GM19043 (cell line): Measurements from ENCODE around the gene IMMT.
"Not testable (repeated sequence)": the region's sequence is repeated elsewhere in the genome, so short reads cannot be mapped to it uniquely, and the experiment has no call there.

Source experiments
- ATAC-seq: cut with Tn5 transposase; IDR thresholded peaks from one replicate; pipeline ENCODE4 v1.9.1; 2021; ENCODE audit warnings: low read depth; ENCODE audit not compliant: unreplicated experiment

Gene IMMT

DNA sequence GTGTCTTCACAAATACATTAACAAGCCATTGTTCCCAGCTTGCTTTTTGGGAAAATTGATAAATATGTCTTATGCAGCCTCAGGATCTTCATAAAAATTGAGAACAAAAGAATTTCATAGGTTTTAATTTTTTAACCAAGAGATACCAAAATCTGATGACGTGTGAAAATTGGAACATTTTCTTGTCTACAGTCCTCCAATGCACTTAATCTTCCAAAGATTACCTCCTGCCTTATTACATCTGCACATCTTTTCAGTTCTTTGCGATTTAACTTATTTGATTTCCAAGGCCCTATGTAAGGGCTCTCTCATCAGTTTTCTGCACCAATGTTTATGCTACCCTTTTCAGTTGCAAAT is 7.1 kb upstream of the IMMT start:
- no peak for ATAC-seq

GRCh38 chr2:86201671-86202335 is 6.5 kb upstream of the IMMT start:
- ATAC-seq, result no peak

DNA sequence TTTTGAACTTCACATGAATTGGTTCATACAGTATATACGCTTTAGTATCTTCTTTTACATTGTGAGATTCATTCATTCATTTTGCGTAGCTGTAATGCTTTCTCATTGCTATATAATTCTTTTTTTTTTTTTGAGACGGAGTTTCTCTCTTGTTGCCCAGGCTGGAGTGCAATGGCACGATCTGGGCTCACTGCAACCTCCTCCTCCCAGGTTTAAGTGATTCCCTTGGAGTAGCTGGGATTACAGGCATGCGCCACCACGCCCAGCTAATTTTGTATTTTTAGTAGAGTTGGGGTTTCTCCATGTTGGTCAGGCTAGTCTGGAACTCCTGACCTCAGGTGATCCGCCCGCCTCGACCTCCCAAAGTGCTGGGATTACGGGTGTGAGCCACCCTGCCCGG is 5.3 kb upstream of the IMMT start:
- not testable (repeated sequence) for ATAC-seq

DNA sequence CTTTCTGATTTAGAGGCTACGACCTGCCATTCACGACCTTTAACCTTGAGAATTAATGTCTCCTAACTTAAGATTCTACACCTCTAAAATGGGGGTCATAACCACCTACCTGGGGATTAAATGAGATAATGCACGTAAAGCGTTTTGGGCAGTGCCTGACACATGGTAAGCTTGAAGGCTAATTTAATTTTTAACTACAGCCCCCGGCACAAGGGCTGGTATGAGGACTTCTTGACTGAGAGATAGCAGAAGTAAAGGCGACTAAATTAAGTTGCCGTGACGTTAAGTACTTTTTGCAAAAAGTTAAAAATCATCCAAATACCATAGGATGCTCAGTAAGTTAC is 4.5 kb upstream of the IMMT start:
- ATAC-seq, result no peak

GRCh38 chr2:86195808-86196387 is 636 bp upstream of the IMMT start:
- no peak for ATAC-seq

DNA sequence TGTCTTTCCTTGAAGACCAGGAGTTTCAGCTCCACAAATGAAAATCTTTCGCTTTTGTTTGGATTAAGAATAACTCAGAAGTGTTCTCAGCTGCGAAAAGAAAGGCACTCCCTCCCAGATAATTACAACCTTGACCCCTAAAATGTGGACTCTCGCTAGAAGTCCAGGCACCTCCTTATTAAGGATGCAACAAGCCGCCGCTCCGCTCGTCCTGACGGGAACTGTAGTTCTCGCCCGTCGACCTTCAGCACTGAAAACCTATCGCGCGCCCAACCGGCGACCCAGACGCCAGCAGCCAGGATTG is 559 bp downstream of the IMMT start:
- ATAC-seq, result no peak

DNA sequence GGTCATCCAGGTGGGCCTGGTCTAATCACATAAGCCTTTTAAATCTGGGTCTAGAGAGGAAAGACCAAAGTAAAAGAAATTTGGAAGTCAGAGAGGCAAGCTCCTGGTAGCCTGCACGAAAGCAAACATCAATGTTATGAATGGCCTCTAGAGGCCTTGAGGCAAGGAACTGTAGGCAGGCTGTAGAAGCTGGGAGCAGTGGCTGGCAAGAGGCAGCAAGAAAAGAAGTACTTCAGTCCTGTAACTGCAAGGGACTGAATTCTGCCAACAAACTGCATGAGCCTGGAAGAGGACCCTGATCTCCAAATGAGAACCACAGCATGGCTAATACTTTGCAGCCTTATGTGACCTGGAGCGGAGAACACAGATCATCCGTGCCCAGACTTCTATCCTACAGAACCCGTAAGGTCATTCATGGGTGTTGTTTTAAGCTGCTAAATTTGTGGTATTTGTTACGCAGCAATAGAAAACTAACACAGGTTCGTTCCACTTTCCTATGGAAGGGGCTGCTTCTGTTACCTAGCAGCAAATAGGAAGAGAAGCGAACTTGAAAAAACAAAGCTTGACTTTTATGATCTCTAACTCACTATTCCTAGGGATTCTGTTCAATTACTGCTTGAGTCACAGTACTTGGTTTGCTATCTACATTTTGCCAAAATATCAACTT is 1.2 kb downstream of the IMMT start:
- no peak for ATAC-seq

DNA sequence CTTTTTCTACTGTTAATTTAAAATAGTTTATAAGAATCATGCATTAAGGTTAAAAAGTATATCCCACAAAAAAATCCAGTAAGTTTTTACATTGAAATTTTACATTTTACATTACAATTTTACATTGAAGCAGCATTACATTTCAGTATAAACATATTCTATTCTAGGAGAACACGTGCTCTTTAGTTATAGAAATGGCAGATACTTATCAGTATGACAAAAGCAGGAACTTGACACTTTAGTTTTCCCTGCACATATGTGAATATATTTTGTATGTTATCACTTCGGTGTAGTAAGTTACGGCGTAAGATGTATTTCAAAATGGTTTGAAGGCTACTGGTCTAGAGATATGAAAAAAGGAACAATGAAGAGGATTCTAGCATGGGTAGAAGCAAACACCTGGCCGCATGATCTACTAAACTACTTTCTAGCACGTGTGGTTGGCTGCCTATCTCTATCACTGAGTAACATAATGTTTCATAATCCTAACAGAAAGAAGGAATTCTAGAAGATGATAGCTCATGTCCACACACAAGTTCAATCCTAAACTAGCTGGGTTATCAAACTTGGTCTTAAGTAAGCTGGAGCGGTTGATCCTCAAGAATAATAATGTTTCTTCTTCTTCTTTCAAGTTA is 5.4 kb downstream of the IMMT start:
- no peak for ATAC-seq

- ATAC-seq, result no peak
Measured at GRCh38 chr2:86186431-86186830, 8.8 kb downstream of the IMMT start.

DNA sequence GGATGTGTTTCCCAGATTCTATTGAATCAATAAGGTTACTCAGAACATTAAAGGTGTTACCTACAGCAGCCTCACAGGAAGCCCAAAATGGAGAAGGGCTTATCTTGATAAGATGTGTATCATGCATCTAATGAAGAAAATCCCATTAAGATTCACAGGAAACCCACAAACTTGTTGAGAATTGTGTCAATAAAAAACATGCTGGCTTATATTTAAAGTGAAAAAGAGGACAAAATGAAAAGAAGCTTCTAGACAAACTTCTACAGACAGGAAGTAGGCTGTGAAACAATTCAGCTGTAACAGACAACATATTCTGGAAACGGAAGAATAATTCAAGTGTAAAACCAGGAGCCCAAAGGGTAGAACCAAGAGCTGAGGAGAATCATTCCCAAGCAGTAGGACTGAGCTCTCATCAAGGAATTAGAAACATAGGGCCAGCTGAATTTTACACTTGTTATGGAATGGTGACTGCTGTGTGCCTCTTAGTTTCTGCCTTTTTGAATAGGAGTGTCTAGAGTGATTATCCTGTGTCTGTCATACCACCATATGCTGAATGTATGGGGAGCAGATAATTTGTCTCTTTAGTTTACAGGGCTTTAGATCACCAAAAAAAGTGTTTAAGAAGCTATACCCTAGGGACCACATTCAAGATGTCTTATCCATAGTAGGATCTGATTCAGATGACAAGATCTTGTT is 9.6 kb downstream of the IMMT start:
- no peak for ATAC-seq

- no peak for ATAC-seq
Measured at GRCh38 chr2:86176597-86176996, 18.7 kb downstream of the IMMT start.

- no peak for ATAC-seq
Measured at GRCh38 chr2:86175828-86176227, 19.4 kb downstream of the IMMT start.

GRCh38 chr2:86174445-86174844 is 20.8 kb downstream of the IMMT start:
- ATAC-seq, result no peak

DNA sequence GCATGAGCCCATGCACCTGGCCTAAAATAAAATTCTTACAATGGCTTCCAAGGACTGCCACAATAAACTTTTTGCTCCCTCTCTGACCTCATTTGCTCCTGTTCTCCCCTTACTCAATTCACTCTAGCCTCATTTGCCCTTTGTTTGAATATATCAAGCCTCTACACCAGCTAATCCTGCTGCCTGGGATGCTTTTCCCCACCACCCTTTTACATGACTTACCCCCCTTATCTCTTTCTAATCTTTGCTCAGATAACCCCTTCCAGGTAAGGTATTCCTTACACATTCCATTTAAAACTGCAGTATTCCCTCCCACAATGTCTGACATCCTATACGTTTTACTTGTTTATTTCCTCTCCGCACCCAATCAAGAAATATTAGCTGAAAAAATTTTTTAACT is 22.7 kb downstream of the IMMT start:
- ATAC-seq, result no peak

DNA sequence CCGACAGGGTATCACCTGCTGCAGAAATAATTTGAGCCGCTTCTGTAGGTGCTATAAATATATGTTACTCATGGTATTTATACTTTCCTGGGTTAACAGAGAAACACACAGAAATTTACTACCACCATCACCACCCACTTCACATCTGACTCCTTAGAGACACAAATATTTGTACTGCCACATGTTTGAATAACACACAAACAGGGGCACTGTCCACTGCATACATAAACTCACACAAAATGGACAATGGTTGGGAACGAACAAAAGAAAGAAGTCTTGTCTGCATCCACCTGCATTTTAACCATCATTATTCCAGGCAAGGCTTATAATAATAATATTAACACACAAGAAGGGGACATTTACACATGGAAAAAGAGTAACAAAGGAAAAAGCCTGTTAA is 24.0 kb downstream of the IMMT start:
- ATAC-seq, result no peak

DNA sequence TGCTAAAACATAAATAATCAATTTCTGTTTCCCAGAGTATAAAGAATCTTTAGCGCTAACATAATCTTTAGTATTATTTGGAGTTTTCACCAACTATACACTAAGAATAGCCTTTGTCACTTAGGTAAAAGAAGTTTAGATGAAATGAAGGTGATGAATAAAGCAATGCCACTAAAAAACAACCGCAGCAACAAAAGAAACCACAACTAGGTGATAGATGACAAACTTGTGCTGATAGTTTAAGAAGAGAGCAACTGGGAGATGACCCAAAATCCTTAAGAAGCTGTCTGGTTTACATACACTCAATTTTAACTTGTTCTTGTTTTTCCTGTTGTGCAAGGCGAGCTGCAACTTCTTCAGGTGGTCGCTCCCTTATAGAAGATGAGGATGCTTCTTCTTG is 24.8 kb downstream of the IMMT start:
- no peak for ATAC-seq

GRCh38 chr2:86160156-86160952 is 34.9 kb downstream of the IMMT start:
- ATAC-seq, result no peak

GRCh38 chr2:86158286-86158685 is 37.0 kb downstream of the IMMT start:
- ATAC-seq, result no peak

DNA sequence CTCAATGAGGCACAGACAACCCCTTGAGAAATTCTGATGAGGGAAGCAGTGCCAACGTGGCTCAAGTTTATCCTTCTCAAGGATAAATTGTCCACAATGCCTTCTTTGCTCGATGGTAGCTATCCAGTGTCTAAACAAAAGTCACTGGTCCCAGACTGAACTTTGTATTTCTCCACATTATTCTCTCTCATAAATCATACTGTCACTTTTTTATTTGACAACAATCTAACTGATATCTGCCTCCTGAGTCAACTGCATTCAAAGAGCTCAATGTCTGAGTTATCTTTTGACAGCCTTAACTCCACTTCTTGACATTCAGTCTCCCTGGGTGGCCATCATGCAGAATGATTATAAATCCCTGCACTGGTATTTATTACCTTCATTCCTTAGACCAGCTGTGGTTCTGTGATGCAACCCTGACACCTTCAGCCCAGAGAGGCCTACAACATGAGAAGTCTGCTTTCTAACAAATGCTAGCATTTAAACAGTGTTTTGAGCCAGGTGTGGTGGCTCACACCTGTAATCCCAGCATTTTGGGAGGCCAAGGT is 38.2 kb downstream of the IMMT start:
- no peak for ATAC-seq

GRCh38 chr2:86150502-86150901 is 44.8 kb downstream of the IMMT start:
- ATAC-seq, result no peak
